ENCODE data around the gene RFC1. TPM values are rescaled to one million over a fixed set of nuclear protein-coding genes. Genes with fewer than 3 reads are reported as not detected.

Gene RFC1
- total and polyA plus RNA-seq, 2 donors from 2014 or later: 14.5 to 38.4 TPM

- Histone ChIP-seq H3K4me1 (ENCODE audit: control insufficient read depth in 2 of 3, insufficient read depth in 2 of 3, low read depth in 1 of 3, low read length in 3 of 3) (no peaks in the 10 kb centered on the region), H3K27ac (ENCODE audit: low read depth in 2 of 2, low read length in 2 of 2) (no peak overlapping the region), H3K9ac (ENCODE audit: low read length in 3 of 3) (no peak overlapping the region), H3K36me3 (ENCODE audit: control insufficient read depth in 2 of 3, insufficient read depth in 3 of 3, low read length in 3 of 3) (peaks cover 0 to 26% (median 2%) of the 10 kb centered on the region in 3 donors), H3K27me3 (ENCODE audit: control insufficient read depth, insufficient read depth, low read length) (no peaks in the 10 kb centered on the region), H3K9me3 (ENCODE audit: control insufficient read depth in 2 of 3, insufficient read depth in 1 of 3, low read length in 3 of 3) (no peaks in the 10 kb centered on the region), H3K4me3 (ENCODE audit: low read length in 3 of 3) (no peak overlapping the region)
- no peak for FAIRE-seq
- intact Hi-C loops (cut with DNase I): no loop called here
- no peak for DNase-seq
- no peak for TF ChIP-seq CTCF (IDR thresholded peaks at IDR 0.05; ENCODE audit: borderline replicate concordance, extremely low read depth, insufficient read depth)
These were observed 110.9 kb downstream of the RFC1 start for GRCh38 chr4:39255266-39255665.

- Histone ChIP-seq H3K36me3 (ENCODE audit: control insufficient read depth in 2 of 3, insufficient read depth in 3 of 3, low read length in 3 of 3) (peaks cover 0 to 8% (median 0%) of the 10 kb centered on the region in 3 donors), H3K27ac (ENCODE audit: low read depth in 2 of 2, low read length in 2 of 2) (no peak overlapping the region), H3K4me3 (ENCODE audit: low read length in 3 of 3) (no peak overlapping the region), H3K27me3 (ENCODE audit: control insufficient read depth, insufficient read depth, low read length) (no peaks in the 10 kb centered on the region), H3K4me1 (ENCODE audit: control insufficient read depth in 2 of 3, insufficient read depth in 2 of 3, low read depth in 1 of 3, low read length in 3 of 3) (no peaks in the 10 kb centered on the region), H3K9ac (ENCODE audit: low read length in 3 of 3) (no peak overlapping the region), H3K9me3 (ENCODE audit: control insufficient read depth in 2 of 3, insufficient read depth in 1 of 3, low read length in 3 of 3) (no peaks in the 10 kb centered on the region)
- TF ChIP-seq CTCF (IDR thresholded peaks at IDR 0.05; ENCODE audit: borderline replicate concordance, extremely low read depth, insufficient read depth): no peak
- no peak for DNase-seq
- no peak for FAIRE-seq
- intact Hi-C loops (cut with DNase I): no loop called here
These were observed 122.7 kb downstream of the RFC1 start for GRCh38 chr4:39243462-39243861.

Small RNA genes within 50 kb of the gene (microRNA-seq; reads per million reads assigned to microRNA genes)
- not detected for gene MIR5591

Other genes with a start within 250 kb of the RFC1 start
- 42.5 TPM for gene WDR19, start 183.8 kb downstream of the RFC1 start, total RNA-seq
- 21.4 TPM for gene WDR19, start 183.8 kb downstream of the RFC1 start, polyA plus RNA-seq (ENCODE audit: insufficient read depth, low read depth, low replicate concordance)
- not detected for gene KLB, start 40.6 kb upstream of the RFC1 start, total RNA-seq
- 0.41 TPM for gene KLB, start 40.6 kb upstream of the RFC1 start, polyA plus RNA-seq (ENCODE audit: insufficient read depth, low read depth, low replicate concordance)
- 1,087 TPM for gene RPL9, start 92.6 kb upstream of the RFC1 start, total RNA-seq
- gene RPL9, start 92.6 kb upstream of the RFC1 start, polyA plus RNA-seq (ENCODE audit: insufficient read depth, low read depth, low replicate concordance): 2,403 TPM
- 14.9 TPM for gene LIAS, start 92.7 kb upstream of the RFC1 start, total RNA-seq
- 30.5 TPM for gene LIAS, start 92.7 kb upstream of the RFC1 start, polyA plus RNA-seq (ENCODE audit: insufficient read depth, low read depth, low replicate concordance)
- 79.4 TPM for gene UGDH, start 161.1 kb upstream of the RFC1 start, total RNA-seq
- 28.2 TPM for gene UGDH, start 161.1 kb upstream of the RFC1 start, polyA plus RNA-seq (ENCODE audit: insufficient read depth, low read depth, low replicate concordance)

Data from kidney (tissue), 14 donors.